GM18907 (cell line): ENCODE data around the gene TNFSF12.

Source experiments
- ATAC-seq: cut with Tn5 transposase; IDR thresholded peaks from one replicate; pipeline ENCODE4 v1.9.1; 2021; ENCODE audit warnings: mild to moderate bottlenecking, moderate library complexity; ENCODE audit not compliant: unreplicated experiment

TNFSF12 gene

GRCh38 chr17:7548585-7549400, at the start of gene TNFSF12:
TSS of gene TNFSF12 (plus strand) at chr17:7549058. CDS start at chr17:7549154, 96 bp downstream.
- no peak for ATAC-seq

- no peak for ATAC-seq
Observed at GRCh38 chr17:7499161-7499560, 49.7 kb upstream of the TNFSF12 start.

- no peak for ATAC-seq
Observed at GRCh38 chr17:7501729-7502128, 47.1 kb upstream of the TNFSF12 start.

GRCh38 chr17:7502171-7502847, 46.5 kb upstream of the TNFSF12 start:
- no peak for ATAC-seq

GRCh38 chr17:7502987-7503386, 45.9 kb upstream of the TNFSF12 start:
- no peak for ATAC-seq

GRCh38 chr17:7503521-7503920, 45.3 kb upstream of the TNFSF12 start:
- ATAC-seq = no peak

- ATAC-seq = no peak
Observed at GRCh38 chr17:7508145-7508544, 40.7 kb upstream of the TNFSF12 start.

- no peak for ATAC-seq
Observed at GRCh38 chr17:7508846-7509245, 40.0 kb upstream of the TNFSF12 start.

GRCh38 chr17:7509937-7510336, 38.9 kb upstream of the TNFSF12 start:
- ATAC-seq = no peak

GRCh38 chr17:7511108-7511507, 37.8 kb upstream of the TNFSF12 start:
- no peak for ATAC-seq

- no peak for ATAC-seq
Observed at GRCh38 chr17:7512105-7512504, 36.8 kb upstream of the TNFSF12 start.

- no peak for ATAC-seq
Observed at GRCh38 chr17:7512824-7513540, 35.9 kb upstream of the TNFSF12 start.

GRCh38 chr17:7513850-7514419, 34.9 kb upstream of the TNFSF12 start:
- ATAC-seq = no peak

GRCh38 chr17:7515911-7516610, 32.8 kb upstream of the TNFSF12 start:
- ATAC-seq = no peak

- ATAC-seq = no peak
Observed at GRCh38 chr17:7523033-7523432, 25.8 kb upstream of the TNFSF12 start.

- ATAC-seq = no peak
Observed at GRCh38 chr17:7528842-7529241, 20.0 kb upstream of the TNFSF12 start.

- no peak for ATAC-seq
Observed at GRCh38 chr17:7530023-7530900, 18.6 kb upstream of the TNFSF12 start.

GRCh38 chr17:7538050-7538449, 10.8 kb upstream of the TNFSF12 start:
- ATAC-seq = no peak

- ATAC-seq = no peak
Observed at GRCh38 chr17:7538891-7539545, 9.8 kb upstream of the TNFSF12 start.
